ENCODE data around the gene RHOV.

The RHOV gene

GRCh38 chr15:40902605-40903561 is 28.8 kb upstream of the RHOV start:
- peak; percentile 60 for DNase-seq

- no peak for DNase-seq
Observed at GRCh38 chr15:40901053-40901443, 27.0 kb upstream of the RHOV start.

- DNase-seq = no peak
Observed at GRCh38 chr15:40900256-40901052, 26.4 kb upstream of the RHOV start.

- DNase-seq = no peak
Observed at GRCh38 chr15:40899536-40900207, 25.6 kb upstream of the RHOV start.

- DNase-seq = peak; percentile 73
Observed at GRCh38 chr15:40894681-40895448, 20.8 kb upstream of the RHOV start.

GRCh38 chr15:40893733-40894680 is 20.0 kb upstream of the RHOV start, which contains the start of gene VPS18:
VPS18 (plus strand) TSS chr15:40894450; CDS start chr15:40894769, 319 bp downstream.
- peak; percentile 99 for DNase-seq

GRCh38 chr15:40893019-40893670 is 19.1 kb upstream of the RHOV start:
- DNase-seq = no peak

GRCh38 chr15:40892447-40893012 is 18.5 kb upstream of the RHOV start:
- no peak for DNase-seq

GRCh38 chr15:40891810-40892446 is 17.9 kb upstream of the RHOV start:
- peak; percentile 36 for DNase-seq

- no peak for DNase-seq
Observed at GRCh38 chr15:40891138-40891537, 17.1 kb upstream of the RHOV start.

GRCh38 chr15:40889112-40889511 is 15.1 kb upstream of the RHOV start:
- no peak for DNase-seq

- no peak for DNase-seq
Observed at GRCh38 chr15:40886586-40886985, 12.6 kb upstream of the RHOV start.

- DNase-seq = no peak
Observed at GRCh38 chr15:40881351-40881750, 7.3 kb upstream of the RHOV start.

GRCh38 chr15:40879609-40880008 is 5.6 kb upstream of the RHOV start:
- no peak for DNase-seq

- DNase-seq = no peak
Observed at GRCh38 chr15:40878785-40879184, 4.8 kb upstream of the RHOV start.

GRCh38 chr15:40877694-40878093 is 3.7 kb upstream of the RHOV start:
- DNase-seq = no peak

GRCh38 chr15:40875991-40876730 is 2.1 kb upstream of the RHOV start:
- DNase-seq = no peak

GRCh38 chr15:40872791-40873693 is 992 bp downstream of the RHOV start:
- DNase-seq = no peak

Data from femur (tissue), 1 donor.